A549 (cell line): ENCODE data around the gene KIF16B. TPM values are rescaled to one million over a fixed set of nuclear protein-coding genes. Genes with fewer than 3 reads are reported as not detected.

ENCODE experiments used
- ATAC-seq, 2 experiments: fragments of 200-7000 bp in 1 of 2; fragments of >200 bp in 1 of 2; cut with Nextera tagmentation in 1 of 2; cut with Tn5 transposase in 1 of 2; 3 replicates each; pipeline versions ENCODE4 v1.8.0 to v1.9.1; 2018 to 2020; ENCODE audit warnings: mild to moderate bottlenecking in 1 of 2, moderate library complexity in 1 of 2
- CTCF ChIA-PET: fragments of 300-600 bp; sonication (Branson Sonifier 250); formaldehyde crosslinking; extraction: SDS; loops from one replicate; lab custom pipeline; 2021; ENCODE audit warnings: antibody characterized with exemption, inconsistent platforms; lab: Yijun Ruan, JAX
- POLR2A ChIA-PET: fragments of 350-600 bp; formaldehyde crosslinking; extraction: SDS; loops from one replicate; lab custom pipeline; 2021; ENCODE audit warnings: antibody characterized with exemption, inconsistent platforms; lab: Yijun Ruan, JAX
- DNase-seq, 2 experiments: peaks; one replicate each; pipeline versions ENCODE4 v3.0.0 to v3.0.0-alpha.2; 2011 to 2016; ENCODE audit warnings: low read depth in 1 of 2, low spot score in 1 of 2
- FAIRE-seq: peaks from 2 replicates; lab custom pipeline; 2011; peaks lifted over from hg19 to GRCh38; lab: Jason Lieb, UNC
- H3K27ac ChIP-seq, 2 experiments: fragments of >200 bp; sonication (Bioruptor Twin); formaldehyde crosslinking; 3 replicates each; pipeline ENCODE4 v1.5.1; 2016 to 2017
- H3K4me1 ChIP-seq: fragments of >200 bp; sonication (Bioruptor Twin); formaldehyde crosslinking; 3 replicates; pipeline ENCODE4 v1.6.1; 2016
- H3K4me2 ChIP-seq: fragments of >200 bp; sonication (Bioruptor Twin); formaldehyde crosslinking; 3 replicates; pipeline ENCODE4 v1.6.1; 2016
- H3K4me3 ChIP-seq: fragments of >200 bp; sonication (Bioruptor Twin); formaldehyde crosslinking; 3 replicates; pipeline ENCODE4 v1.5.1; 2016
- H3K9me3 ChIP-seq: fragments of >200 bp; sonication (Bioruptor Twin); formaldehyde crosslinking; 3 replicates; pipeline ENCODE4 v1.6.1; 2016
- ATOH8 ChIP-seq: fragments of 250-450 bp; sonication (Bioruptor Pico); IDR thresholded peaks from 2 replicates; pipeline ENCODE4 v1.5.0; 2020; ENCODE audit warnings: low read depth, mild to moderate bottlenecking, moderate library complexity
- CBX2 ChIP-seq: fragments of 200-600 bp; sonication (generic); IDR thresholded peaks from 2 replicates; pipeline ENCODE4 v1.6.1; 2016; ENCODE audit warnings: low read depth, mild to moderate bottlenecking, borderline replicate concordance
- CBX8 ChIP-seq: fragments of 200-600 bp; sonication (generic); IDR thresholded peaks from 2 replicates; pipeline ENCODE4 v1.6.1; 2016
- CEBPB ChIP-seq, 2 experiments: fragments of >200 bp in 1 of 2; sonication (Bioruptor Twin) in 1 of 2; formaldehyde crosslinking in 1 of 2; IDR thresholded peaks; 2 replicates each; pipeline ENCODE4 v1.6.1; 2012 to 2016
- CTCF ChIP-seq: fragments of >200 bp; sonication (Bioruptor Twin); formaldehyde crosslinking; IDR thresholded peaks from 3 replicates; pipeline ENCODE4 v1.5.1; 2016
- EP300 ChIP-seq, 2 experiments: fragments of >200 bp; sonication (Bioruptor Twin); formaldehyde crosslinking; IDR thresholded peaks; 2 replicates in 1 of 2; 3 replicates in 1 of 2; pipeline ENCODE4 v1.6.1; 2016 to 2017
- FOSB ChIP-seq: fragments of 250-450 bp; sonication (Bioruptor Pico); IDR thresholded peaks from 2 replicates; pipeline ENCODE4 v1.5.0; 2020; ENCODE audit warnings: mild to moderate bottlenecking, moderate library complexity
- HDAC2 ChIP-seq: fragments of 200-600 bp; sonication (generic); IDR thresholded peaks from 2 replicates; pipeline ENCODE4 v1.6.1; 2016
- HES2 ChIP-seq: fragments of >200 bp; sonication (Bioruptor Twin); formaldehyde crosslinking; IDR thresholded peaks from 2 replicates; pipeline ENCODE4 v1.6.1; 2016
- HEYL ChIP-seq: fragments of 250-450 bp; sonication (Bioruptor Pico); IDR thresholded peaks from 2 replicates; pipeline ENCODE4 v1.8.0; 2021; ENCODE audit warnings: mild to moderate bottlenecking, moderate library complexity
- HOXA7 ChIP-seq: fragments of 250-450 bp; sonication (Bioruptor Pico); IDR thresholded peaks from 2 replicates; pipeline ENCODE4 v1.5.0; 2020; ENCODE audit warnings: mild to moderate bottlenecking, moderate library complexity
- KDM1A ChIP-seq: fragments of 200-600 bp; sonication (generic); IDR thresholded peaks from 2 replicates; pipeline ENCODE4 v1.6.1; 2016; ENCODE audit warnings: low read depth, mild to moderate bottlenecking
- KDM5A ChIP-seq: fragments of 200-600 bp; sonication (generic); IDR thresholded peaks from 2 replicates; pipeline ENCODE4 v1.6.1; 2016; ENCODE audit warnings: antibody characterized with exemption, mild to moderate bottlenecking
- NR3C1 ChIP-seq: fragments of >200 bp; sonication (Bioruptor Twin); formaldehyde crosslinking; IDR thresholded peaks from 3 replicates; pipeline ENCODE4 v1.6.1; 2017
- PBX3 ChIP-seq: IDR thresholded peaks from 2 replicates; pipeline ENCODE4 v1.6.1; 2012
- POLR2AphosphoS2 ChIP-seq: conservative IDR thresholded peaks from 2 replicates; pipeline ENCODE4 v1.6.1; 2012; ENCODE audit warnings: low read length, improper control_type of control experiment, inconsistent platforms
- REST ChIP-seq: fragments of 200-600 bp; sonication (generic); IDR thresholded peaks from 2 replicates; pipeline ENCODE4 v1.6.1; 2016; ENCODE audit warnings: antibody characterized with exemption, mild to moderate bottlenecking, moderate library complexity
- RFX5 ChIP-seq: fragments of 450-650 bp; IDR thresholded peaks from 2 replicates; pipeline ENCODE4 v1.7.1; 2014; ENCODE audit warnings: antibody characterized with exemption, mild to moderate bottlenecking, moderate library complexity
- RNF2 ChIP-seq: fragments of 200-600 bp; sonication (generic); IDR thresholded peaks from 2 replicates; pipeline ENCODE4 v1.6.1; 2016; ENCODE audit warnings: low read depth, mild to moderate bottlenecking, antibody characterized with exemption, moderate library complexity, borderline replicate concordance
- TP53 ChIP-seq: fragments of 250-450 bp; sonication (Bioruptor Pico); IDR thresholded peaks from 2 replicates; pipeline ENCODE4 v1.5.0; 2021; ENCODE audit warnings: mild to moderate bottlenecking, moderate library complexity
- ZC3H11A ChIP-seq: fragments of 450-650 bp; IDR thresholded peaks from 2 replicates; pipeline ENCODE4 v1.6.1; 2014; ENCODE audit warnings: antibody characterized with exemption, mild to moderate bottlenecking
- ZFP36 ChIP-seq: fragments of 450-650 bp; IDR thresholded peaks from 2 replicates; pipeline ENCODE4 v1.6.1; 2014; ENCODE audit warnings: borderline replicate concordance; ENCODE audit not compliant: partially characterized antibody
- WGBS: methylation state at CpG from one replicate; pipeline ENCODE4 v1.1.6; 2017; ENCODE audit errors: missing lambda C conversion rate; 5-methylcytosine and 5-hydroxymethylcytosine counted together
- polyA plus RNA-seq, 4 experiments: library from polyadenylated mRNA; depleted of rRNA in 3 of 4; stranded (reverse); fragments of >200 nt; fragmentation: RNase III in 1 of 4; extraction: RNeasy Plus Mini Kit Qiagen cat#74134 plus additional on column Dnase treatment in 1 of 4; gene quantifications; 2 replicates in 3 of 4; 3 replicates in 1 of 4; pipeline ENCODE4 v1.2.3, GENCODE V29; 2011 to 2017

Gene KIF16B
- polyA plus RNA-seq, 2 of the 4 experiments (the other 2 are of a cell fraction), result 14.1 to 23.3 TPM

- ATAC-seq, result no peak
- no peaks in the 10 kb centered on the region for H3K4me1 ChIP-seq
- H3K4me3 ChIP-seq, result no peak overlapping the region
- no peak overlapping the region for H3K4me2 ChIP-seq
- ChIA-PET CTCF (interaction anchor here (1.1 to 1.3 kb wide), 2 partner anchors 13 to 191 kb away, joined by 3 to 4 read pairs; no protein-coding TSS in a partner anchor), POLR2A (no interaction called here)
- WGBS, result 87% methylated on average over 15 of the region's 15 CpGs
- H3K27ac ChIP-seq, result no peak overlapping the region
- DNase-seq, result no peak
- no peak for FAIRE-seq
- no peaks in the 10 kb centered on the region for H3K9me3 ChIP-seq
- TF ChIP-seq NR3C1 (no peak), ZC3H11A (no peak), EP300 (IDR thresholded peaks at IDR 0.05) (no peak)
Observed at GRCh38 chr20:16284385-16285100, 288.7 kb downstream of the KIF16B start.

- ChIA-PET CTCF (interaction anchor here (1.1 to 1.3 kb wide), 2 partner anchors 13 to 192 kb away, joined by 3 to 4 read pairs; no protein-coding TSS in a partner anchor), POLR2A (no interaction called here)
- H3K4me1 ChIP-seq, result no peaks in the 10 kb centered on the region
- FAIRE-seq, result no peak
- ATAC-seq, result no peak
- DNase-seq, result no peak
- no peak overlapping the region for H3K4me2 ChIP-seq
- TF ChIP-seq ZFP36 (no peak), HDAC2 (no peak)
- no peak overlapping the region for H3K4me3 ChIP-seq
- no peaks in the 10 kb centered on the region for H3K9me3 ChIP-seq
- H3K27ac ChIP-seq, result no peak overlapping the region
- 93% methylated on average over 5 of the region's 5 CpGs for WGBS
Observed at GRCh38 chr20:16283978-16284377, 289.3 kb downstream of the KIF16B start.

GRCh38 chr20:16283307-16283706, 289.9 kb downstream of the KIF16B start:
- WGBS, result 86% methylated on average over 6 of the region's 6 CpGs
- H3K4me1 ChIP-seq, result no peaks in the 10 kb centered on the region
- ATAC-seq (no peak), DNase-seq (no peak), FAIRE-seq (no peak)
- POLR2A ChIA-PET, result no interaction called here
- TF ChIP-seq HEYL (CRISPR knock-in tag), result no peak
- TF ChIP-seq FOSB (CRISPR knock-in tag), result no peak
- no peak for TF ChIP-seq CBX2
- no peak for TF ChIP-seq ATOH8 (CRISPR knock-in tag)
- TF ChIP-seq PBX3, result no peak
- TF ChIP-seq KDM5A, result no peak
- TF ChIP-seq RNF2, result no peak
- no peak for TF ChIP-seq POLR2AphosphoS2
- no peak for TF ChIP-seq HES2
- no peak for TF ChIP-seq CEBPB (IDR thresholded peaks at IDR 0.05)
- no peak for TF ChIP-seq CBX8
- no peak for TF ChIP-seq TP53 (CRISPR knock-in tag)
- no peaks in the 10 kb centered on the region for H3K9me3 ChIP-seq
- no peak overlapping the region for H3K4me2 ChIP-seq
- no peak overlapping the region for H3K27ac ChIP-seq
- CTCF ChIA-PET, result interaction anchor here (1.1 to 1.7 kb wide), 2 partner anchors 13 to 193 kb away, joined by 3 to 4 read pairs; no protein-coding TSS in a partner anchor
- no peak overlapping the region for H3K4me3 ChIP-seq

GRCh38 chr20:16280219-16280618, 293.0 kb downstream of the KIF16B start:
- CTCF ChIA-PET, result interaction anchor here (1.2 to 2.4 kb wide), 6 partner anchors 11 to 481 kb away, joined by 3 to 13 read pairs (median 5); no protein-coding TSS in a partner anchor
- no peak overlapping the region for H3K27ac ChIP-seq
- DNase-seq, result no peak
- H3K4me3 ChIP-seq, result no peak overlapping the region
- H3K4me2 ChIP-seq, result no peak overlapping the region
- ATAC-seq, result no peak
- 94% methylated on average over 2 of the region's 2 CpGs for WGBS
- H3K4me1 ChIP-seq, result no peaks in the 10 kb centered on the region
- POLR2A ChIA-PET, result no interaction called here
- H3K9me3 ChIP-seq, result no peaks in the 10 kb centered on the region
- no peak for FAIRE-seq
- TF ChIP-seq CTCF (no peak), RFX5 (no peak), KDM1A (no peak), HOXA7 (CRISPR knock-in tag) (no peak), CEBPB (IDR thresholded peaks at IDR 0.05) (no peak), REST (no peak)
